ENCODE results near the gene TMEM165. TPM values are rescaled to one million over a fixed set of nuclear protein-coding genes. Genes with fewer than 3 reads are reported as not detected.

Gene TMEM165
- polyA plus RNA-seq, 1 donor from 2014 or later, result 102 TPM

DNA sequence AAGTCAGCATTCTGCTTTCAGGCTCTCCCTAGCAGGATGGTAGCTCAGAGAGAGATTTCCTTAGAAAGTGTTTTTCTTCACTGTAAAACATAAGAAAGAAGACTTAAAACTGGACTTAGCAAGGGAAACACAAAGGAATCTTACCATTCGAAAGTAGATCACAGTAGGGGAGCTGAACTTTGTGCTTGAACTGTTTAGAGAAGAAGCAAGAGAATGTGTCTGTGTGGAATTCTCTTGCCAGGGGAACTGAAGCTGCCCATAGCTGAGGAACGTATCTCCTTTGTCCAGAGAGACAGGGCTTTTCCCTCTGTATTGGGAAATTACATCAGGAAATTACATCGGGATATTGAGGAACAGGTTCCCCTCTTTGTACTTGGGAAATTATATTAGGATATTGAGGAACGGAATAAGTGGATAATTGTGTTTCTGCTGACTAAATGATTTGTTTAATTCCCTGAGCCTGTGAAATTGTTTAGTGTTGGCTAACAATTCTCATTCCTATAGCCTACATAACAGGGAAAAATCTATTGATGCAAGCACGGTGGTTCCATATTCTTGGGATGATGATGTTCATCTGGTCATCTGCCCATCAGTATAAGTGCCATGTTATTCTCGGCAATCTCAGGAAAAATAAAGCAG lies 28.6 kb upstream of the TMEM165 start:
- Histone ChIP-seq H4K20me1 (ENCODE audit: insufficient read depth) (no peaks in the 10 kb centered on the region), H3K9me3 (ENCODE audit: low read length) (no peaks in the 10 kb centered on the region), H3K27me3 (ENCODE audit: insufficient read depth, low read depth, low read length) (no peaks in the 10 kb centered on the region), H3K4me3 (ENCODE audit: low read length) (no peak overlapping the region), H3K9me2 (ENCODE audit: insufficient read depth, low read length) (no peaks in the 10 kb centered on the region), H3K27ac (ENCODE audit: low read length) (no peak overlapping the region), H3K36me3 (ENCODE audit: insufficient read depth, low read length) (no peaks in the 10 kb centered on the region), H3F3A (ENCODE audit: insufficient read depth, low read length, poor library complexity, severe bottlenecking) (no peaks in the 10 kb centered on the region), H3K4me2 (ENCODE audit: low read length) (no peak overlapping the region), H2AFZ (ENCODE audit: low read depth, low read length) (no peak overlapping the region), H3K9ac (ENCODE audit: low read length) (no peak overlapping the region), H3K79me2 (replicated peaks; ENCODE audit: insufficient read depth, low read length) (no peaks in the 10 kb centered on the region)
- TF ChIP-seq, protein P1, sequence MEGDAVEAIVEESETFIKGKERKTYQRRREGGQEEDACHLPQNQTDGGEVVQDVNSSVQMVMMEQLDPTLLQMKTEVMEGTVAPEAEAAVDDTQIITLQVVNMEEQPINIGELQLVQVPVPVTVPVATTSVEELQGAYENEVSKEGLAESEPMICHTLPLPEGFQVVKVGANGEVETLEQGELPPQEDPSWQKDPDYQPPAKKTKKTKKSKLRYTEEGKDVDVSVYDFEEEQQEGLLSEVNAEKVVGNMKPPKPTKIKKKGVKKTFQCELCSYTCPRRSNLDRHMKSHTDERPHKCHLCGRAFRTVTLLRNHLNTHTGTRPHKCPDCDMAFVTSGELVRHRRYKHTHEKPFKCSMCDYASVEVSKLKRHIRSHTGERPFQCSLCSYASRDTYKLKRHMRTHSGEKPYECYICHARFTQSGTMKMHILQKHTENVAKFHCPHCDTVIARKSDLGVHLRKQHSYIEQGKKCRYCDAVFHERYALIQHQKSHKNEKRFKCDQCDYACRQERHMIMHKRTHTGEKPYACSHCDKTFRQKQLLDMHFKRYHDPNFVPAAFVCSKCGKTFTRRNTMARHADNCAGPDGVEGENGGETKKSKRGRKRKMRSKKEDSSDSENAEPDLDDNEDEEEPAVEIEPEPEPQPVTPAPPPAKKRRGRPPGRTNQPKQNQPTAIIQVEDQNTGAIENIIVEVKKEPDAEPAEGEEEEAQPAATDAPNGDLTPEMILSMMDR (IDR thresholded peaks at IDR 0.05; ENCODE audit: poor library complexity, severe bottlenecking), result no peak
- TF ChIP-seq TAF1 (IDR thresholded peaks at IDR 0.05; ENCODE audit: low read depth) (no peak), RAD21 (conservative IDR thresholded peaks at IDR 0.05) (no peak), EZH2 (IDR thresholded peaks at IDR 0.05; ENCODE audit: borderline replicate concordance, insufficient read depth, low read length, poor library complexity, severe bottlenecking) (no peak), MXI1 (conservative IDR thresholded peaks at IDR 0.05; ENCODE audit: poor library complexity, severe bottlenecking) (no peak), POLR2AphosphoS5 (IDR thresholded peaks at IDR 0.05) (no peak), SMC3 (conservative IDR thresholded peaks at IDR 0.05; ENCODE audit: poor library complexity) (no peak), EP300 (conservative IDR thresholded peaks at IDR 0.05; ENCODE audit: poor library complexity, severe bottlenecking) (no peak)
- TF ChIP-seq, protein P2, sequence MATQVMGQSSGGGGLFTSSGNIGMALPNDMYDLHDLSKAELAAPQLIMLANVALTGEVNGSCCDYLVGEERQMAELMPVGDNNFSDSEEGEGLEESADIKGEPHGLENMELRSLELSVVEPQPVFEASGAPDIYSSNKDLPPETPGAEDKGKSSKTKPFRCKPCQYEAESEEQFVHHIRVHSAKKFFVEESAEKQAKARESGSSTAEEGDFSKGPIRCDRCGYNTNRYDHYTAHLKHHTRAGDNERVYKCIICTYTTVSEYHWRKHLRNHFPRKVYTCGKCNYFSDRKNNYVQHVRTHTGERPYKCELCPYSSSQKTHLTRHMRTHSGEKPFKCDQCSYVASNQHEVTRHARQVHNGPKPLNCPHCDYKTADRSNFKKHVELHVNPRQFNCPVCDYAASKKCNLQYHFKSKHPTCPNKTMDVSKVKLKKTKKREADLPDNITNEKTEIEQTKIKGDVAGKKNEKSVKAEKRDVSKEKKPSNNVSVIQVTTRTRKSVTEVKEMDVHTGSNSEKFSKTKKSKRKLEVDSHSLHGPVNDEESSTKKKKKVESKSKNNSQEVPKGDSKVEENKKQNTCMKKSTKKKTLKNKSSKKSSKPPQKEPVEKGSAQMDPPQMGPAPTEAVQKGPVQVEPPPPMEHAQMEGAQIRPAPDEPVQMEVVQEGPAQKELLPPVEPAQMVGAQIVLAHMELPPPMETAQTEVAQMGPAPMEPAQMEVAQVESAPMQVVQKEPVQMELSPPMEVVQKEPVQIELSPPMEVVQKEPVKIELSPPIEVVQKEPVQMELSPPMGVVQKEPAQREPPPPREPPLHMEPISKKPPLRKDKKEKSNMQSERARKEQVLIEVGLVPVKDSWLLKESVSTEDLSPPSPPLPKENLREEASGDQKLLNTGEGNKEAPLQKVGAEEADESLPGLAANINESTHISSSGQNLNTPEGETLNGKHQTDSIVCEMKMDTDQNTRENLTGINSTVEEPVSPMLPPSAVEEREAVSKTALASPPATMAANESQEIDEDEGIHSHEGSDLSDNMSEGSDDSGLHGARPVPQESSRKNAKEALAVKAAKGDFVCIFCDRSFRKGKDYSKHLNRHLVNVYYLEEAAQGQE (IDR thresholded peaks at IDR 0.05; ENCODE audit: borderline replicate concordance), result no peak

DNA sequence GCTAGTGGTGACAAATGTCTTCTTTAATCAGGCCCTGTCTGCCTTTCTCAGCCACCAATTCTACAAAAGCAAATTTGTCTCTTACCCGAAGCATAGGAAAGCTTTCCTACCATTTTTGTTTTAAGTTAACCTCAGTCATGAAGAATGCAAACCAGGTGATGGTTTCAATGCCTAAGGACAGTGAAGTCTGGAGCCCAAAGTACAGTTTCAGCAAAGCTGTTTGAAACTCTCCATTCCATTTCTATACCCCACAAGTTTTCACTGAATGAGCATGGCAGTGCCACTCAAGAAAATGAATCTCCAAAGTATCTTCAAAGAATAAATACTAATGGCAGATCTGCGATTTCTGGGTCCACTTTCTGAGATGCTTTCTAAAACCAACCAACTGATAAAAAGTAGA lies 25.8 kb upstream of the TMEM165 start:
- H3K4me3 ChIP-seq (ENCODE audit: low read length), result no peak overlapping the region
- H3F3A ChIP-seq (ENCODE audit: insufficient read depth, low read length, poor library complexity, severe bottlenecking), result no peaks in the 10 kb centered on the region
- H3K9me3 ChIP-seq (ENCODE audit: low read length), result no peaks in the 10 kb centered on the region
- no peaks in the 10 kb centered on the region for H3K79me2 ChIP-seq (replicated peaks; ENCODE audit: insufficient read depth, low read length)
- no peaks in the 10 kb centered on the region for H3K27me3 ChIP-seq (ENCODE audit: insufficient read depth, low read depth, low read length)
- no peaks in the 10 kb centered on the region for H4K20me1 ChIP-seq (ENCODE audit: insufficient read depth)
- H3K27ac ChIP-seq (ENCODE audit: low read length), result no peak overlapping the region
- H3K4me2 ChIP-seq (ENCODE audit: low read length), result no peak overlapping the region
- H2AFZ ChIP-seq (ENCODE audit: low read depth, low read length), result no peak overlapping the region
- H3K9ac ChIP-seq (ENCODE audit: low read length), result no peak overlapping the region
- no peaks in the 10 kb centered on the region for H3K36me3 ChIP-seq (ENCODE audit: insufficient read depth, low read length)
- no peaks in the 10 kb centered on the region for H3K9me2 ChIP-seq (ENCODE audit: insufficient read depth, low read length)
- TF ChIP-seq EP300 (conservative IDR thresholded peaks at IDR 0.05; ENCODE audit: poor library complexity, severe bottlenecking) (no peak), TAF1 (IDR thresholded peaks at IDR 0.05; ENCODE audit: low read depth) (no peak), MXI1 (conservative IDR thresholded peaks at IDR 0.05; ENCODE audit: poor library complexity, severe bottlenecking) (no peak), SMC3 (conservative IDR thresholded peaks at IDR 0.05; ENCODE audit: poor library complexity) (no peak), POLR2AphosphoS5 (IDR thresholded peaks at IDR 0.05) (no peak), RAD21 (conservative IDR thresholded peaks at IDR 0.05) (no peak), EZH2 (IDR thresholded peaks at IDR 0.05; ENCODE audit: borderline replicate concordance, insufficient read depth, low read length, poor library complexity, severe bottlenecking) (no peak)
- TF ChIP-seq, protein P2 (IDR thresholded peaks at IDR 0.05; ENCODE audit: borderline replicate concordance), result no peak
- TF ChIP-seq, protein P1 (IDR thresholded peaks at IDR 0.05; ENCODE audit: poor library complexity, severe bottlenecking), result no peak
